HepG2 (cell line): ENCODE measurements around the gene ZNF83. TPM values are rescaled to one million over a fixed set of nuclear protein-coding genes. Genes with fewer than 3 reads are reported as not detected.

ENCODE experiments used
- CBX2 ChIP-seq, 2 experiments: fragments of 200-600 bp in 1 of 2; sonication (generic); formaldehyde crosslinking in 1 of 2; IDR thresholded peaks; 2 replicates each; pipeline versions ENCODE4 v1.7.0 to v1.8.1; 2018 to 2022; ENCODE audit warnings: low read depth in 2 of 2, low read length in 1 of 2, mild to moderate bottlenecking in 1 of 2, missing genetic modification reagents in 1 of 2
- ELF1 ChIP-seq: sonication (generic); formaldehyde crosslinking; IDR thresholded peaks from 2 replicates; pipeline ENCODE4 v1.4.0; 2020; ENCODE audit warnings: missing genetic modification reagents
- ELF4 ChIP-seq: sonication (generic); formaldehyde crosslinking; IDR thresholded peaks from 2 replicates; pipeline ENCODE4 v1.5.0; 2020; ENCODE audit warnings: missing genetic modification reagents, mild to moderate bottlenecking, moderate library complexity, borderline replicate concordance
- HDAC6 ChIP-seq: fragments of 200-600 bp; sonication (generic); IDR thresholded peaks from 2 replicates; pipeline ENCODE4 v1.7.0; 2017; ENCODE audit warnings: mild to moderate bottlenecking, antibody characterized with exemption, low read length, low read depth
- KDM6A ChIP-seq: IDR thresholded peaks from 2 replicates; pipeline ENCODE4 v1.6.1; 2016; ENCODE audit warnings: low read depth
- KMT2A ChIP-seq: sonication (generic); formaldehyde crosslinking; IDR thresholded peaks from 2 replicates; pipeline ENCODE4 v1.4.0; 2020; ENCODE audit warnings: missing genetic modification reagents
- MTA3 ChIP-seq: sonication (generic); formaldehyde crosslinking; IDR thresholded peaks from 2 replicates; pipeline ENCODE4 v1.4.0; 2020; ENCODE audit warnings: missing genetic modification reagents
- RFXAP ChIP-seq: sonication (generic); formaldehyde crosslinking; IDR thresholded peaks from 2 replicates; pipeline ENCODE4 v1.4.0; 2020; ENCODE audit warnings: missing genetic modification reagents, borderline replicate concordance
- SAFB2 ChIP-seq: sonication (generic); formaldehyde crosslinking; IDR thresholded peaks from 2 replicates; pipeline ENCODE4 v1.5.1; 2020; ENCODE audit warnings: missing genetic modification reagents, low read depth, mild to moderate bottlenecking, borderline replicate concordance
- SP1 ChIP-seq, 2 experiments: fragments of 450-650 bp in 1 of 2; sonication (generic) in 1 of 2; formaldehyde crosslinking in 1 of 2; IDR thresholded peaks; 2 replicates each; pipeline versions ENCODE4 v1.4.0 to v1.6.1; 2016 to 2020; ENCODE audit warnings: missing genetic modification reagents in 1 of 2
- STAT5B ChIP-seq: sonication (generic); formaldehyde crosslinking; IDR thresholded peaks from 2 replicates; pipeline ENCODE4 v1.4.0; 2020; ENCODE audit warnings: missing genetic modification reagents
- TEAD2 ChIP-seq: sonication (generic); formaldehyde crosslinking; IDR thresholded peaks from 2 replicates; pipeline ENCODE4 v1.9.0; 2021; ENCODE audit warnings: missing genetic modification reagents
- THAP11 ChIP-seq: IDR thresholded peaks from 2 replicates; pipeline ENCODE4 v1.6.1; 2016; ENCODE audit warnings: missing biosample characterization, missing genetic modification reagents
- WIZ ChIP-seq: sonication (generic); formaldehyde crosslinking; IDR thresholded peaks from 2 replicates; pipeline ENCODE4 v1.5.1; 2020; ENCODE audit warnings: mild to moderate bottlenecking, missing genetic modification reagents
- ZBTB43 ChIP-seq: sonication (generic); formaldehyde crosslinking; conservative IDR thresholded peaks from 2 replicates; pipeline ENCODE4 v1.4.0; 2020; ENCODE audit warnings: missing genetic modification reagents
- ZFX ChIP-seq: sonication (generic); formaldehyde crosslinking; IDR thresholded peaks from 2 replicates; pipeline ENCODE4 v1.4.0; 2020; ENCODE audit warnings: mild to moderate bottlenecking, low read depth, missing genetic modification reagents, moderate library complexity
- ZFY ChIP-seq: sonication (generic); formaldehyde crosslinking; IDR thresholded peaks from 2 replicates; pipeline ENCODE4 v1.4.0; 2020; ENCODE audit warnings: missing genetic modification reagents
- ZNF121 ChIP-seq: sonication (generic); formaldehyde crosslinking; IDR thresholded peaks from 2 replicates; pipeline ENCODE4 v1.5.0; 2020; ENCODE audit warnings: mild to moderate bottlenecking, missing genetic modification reagents
- ZNF225 ChIP-seq: sonication (generic); formaldehyde crosslinking; IDR thresholded peaks from 2 replicates; pipeline ENCODE4 v1.4.0; 2020; ENCODE audit warnings: mild to moderate bottlenecking, missing genetic modification reagents
- ZNF234 ChIP-seq: sonication (generic); formaldehyde crosslinking; conservative IDR thresholded peaks from 2 replicates; pipeline ENCODE4 v1.5.1; 2020; ENCODE audit warnings: mild to moderate bottlenecking, missing genetic modification reagents
- ZNF282 ChIP-seq: fragments of 450-650 bp; IDR thresholded peaks from 2 replicates; pipeline ENCODE4 v1.6.1; 2018; ENCODE audit not compliant: partially characterized antibody
- ZNF350 ChIP-seq: sonication (generic); formaldehyde crosslinking; IDR thresholded peaks from 2 replicates; pipeline ENCODE4 v1.4.0; 2020; ENCODE audit warnings: mild to moderate bottlenecking, low read depth, missing genetic modification reagents, borderline replicate concordance
- ZNF501 ChIP-seq: sonication (generic); formaldehyde crosslinking; IDR thresholded peaks from 2 replicates; pipeline ENCODE4 v1.5.1; 2020; ENCODE audit warnings: mild to moderate bottlenecking, moderate library complexity, missing genetic modification reagents
- ZNF570 ChIP-seq: sonication (generic); formaldehyde crosslinking; IDR thresholded peaks from 2 replicates; pipeline ENCODE4 v1.4.0; 2020; ENCODE audit warnings: mild to moderate bottlenecking, missing genetic modification reagents, borderline replicate concordance
- ZNF709 ChIP-seq: sonication (generic); formaldehyde crosslinking; IDR thresholded peaks from 2 replicates; pipeline ENCODE4 v1.5.0; 2020; ENCODE audit warnings: mild to moderate bottlenecking, missing genetic modification reagents
- ZNF768 ChIP-seq: sonication (generic); formaldehyde crosslinking; IDR thresholded peaks from 2 replicates; pipeline ENCODE4 v1.4.0; 2020; ENCODE audit warnings: missing genetic modification reagents
- ZSCAN31 ChIP-seq: sonication (generic); formaldehyde crosslinking; IDR thresholded peaks from 2 replicates; pipeline ENCODE4 v1.5.0; 2020; ENCODE audit warnings: low read depth, mild to moderate bottlenecking, missing genetic modification reagents
- polyA plus RNA-seq, 8 experiments: library from polyadenylated mRNA; depleted of rRNA in 3 of 8; stranded (reverse) in 7 of 8; unstranded in 1 of 8; fragments of >200 nt; fragmentation: Illumina TruSeq in 4 of 8; extraction: Trizol in 4 of 8; gene quantifications; 2 replicates each; pipeline versions ENCODE4 v1.2.1 to v1.2.3, GENCODE V29; 2011 to 2016; ENCODE audit warnings: low read depth in 4 of 8, missing spikeins in 1 of 8, mixed read lengths in 1 of 8; ENCODE audit not compliant: insufficient read depth in 1 of 8
- total RNA-seq, 5 experiments: library from RNA; depleted of rRNA; stranded (reverse); fragments of >200 nt; fragmentation: Illumina TruSeq; extraction: Trizol; gene quantifications; 2 replicates each; pipeline ENCODE4 v1.2.3, GENCODE V29; 2016; ENCODE audit warnings: low read depth in 1 of 5
- TF ChIP-seq, protein P1 (sequence below): sonication (generic); formaldehyde crosslinking; IDR thresholded peaks from 2 replicates; pipeline ENCODE4 v1.9.0; 2021; ENCODE audit warnings: missing genetic modification reagents, borderline replicate concordance
- TF ChIP-seq, protein P2 (sequence below): sonication (generic); formaldehyde crosslinking; IDR thresholded peaks from 2 replicates; pipeline ENCODE4 v1.4.0; 2020; ENCODE audit warnings: mild to moderate bottlenecking, missing genetic modification reagents

The ZNF83 gene
- total and polyA plus RNA-seq, 2 of the 13 experiments (the other 11 are each of a cell fraction or from before 2014, with no cell fraction given), result 20.4 to 44.5 TPM

DNA sequence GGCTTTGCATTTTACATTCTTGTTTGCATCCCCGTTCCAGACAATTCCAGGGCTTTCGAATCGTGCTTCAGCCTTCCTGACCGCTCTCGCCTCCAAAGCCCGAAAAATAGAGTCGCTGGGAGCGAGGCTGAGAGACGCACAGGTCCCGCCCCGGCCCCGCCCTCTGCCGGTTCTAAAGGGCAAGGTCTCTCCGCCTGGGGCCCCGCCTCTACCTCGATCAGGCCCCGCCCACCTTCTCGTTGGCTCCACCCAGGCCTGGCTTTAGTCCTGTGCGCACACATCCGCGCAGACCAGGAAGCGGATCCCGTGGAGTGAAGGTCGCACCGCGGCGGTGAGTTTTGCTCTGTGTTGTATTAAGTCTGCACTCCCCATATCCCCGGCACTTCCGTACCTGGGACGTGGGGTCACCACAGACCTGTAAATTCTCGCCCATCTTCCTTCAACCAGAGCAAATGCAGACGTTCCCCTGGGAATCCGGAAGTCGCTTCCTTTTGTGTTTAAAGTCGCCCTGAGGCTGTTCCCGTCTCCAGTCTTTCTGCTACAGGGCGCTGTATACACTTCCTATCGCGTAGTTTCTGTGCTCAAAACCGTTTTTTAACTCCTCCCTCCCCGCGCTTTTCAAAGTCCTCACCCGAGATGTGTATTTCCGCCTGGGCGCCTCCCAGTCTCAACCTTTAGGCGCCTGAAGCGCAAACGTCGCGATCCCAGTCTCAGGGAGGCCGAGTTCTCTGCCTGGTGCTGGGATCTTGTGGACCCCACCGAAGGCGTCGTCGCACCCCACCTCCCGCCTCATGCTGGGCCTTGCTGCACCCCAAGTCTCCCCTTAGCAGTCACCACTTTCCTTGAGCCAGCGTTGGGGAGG is 67.9 kb downstream of the ZNF83 start, which contains the start of gene ZNF701 (continued):
- TF ChIP-seq KMT2A (CRISPR knock-in tag) (0 out of 2 replicates have a peak, but pooled peaks have one; percentile 37), ZFY (CRISPR knock-in tag) (peak; percentile 51), SAFB2 (CRISPR knock-in tag) (no peak), THAP11 (0 out of 2 replicates have a peak, but pooled peaks have one; percentile 30), ZNF501 (CRISPR knock-in tag) (peak; percentile 68; the same call in 1 of the 2 replicates), SP1 (IDR thresholded peaks at IDR 0.05) (no peak), SP1 (CRISPR knock-in tag; IDR thresholded peaks at IDR 0.05) (peak; percentile 55; the same call in 1 of the 2 replicates), ZNF282 (no peak), ZNF570 (no peak), RFXAP (0 out of 2 replicates have a peak, but pooled peaks have one; percentile 23), ZNF709 (CRISPR knock-in tag) (no peak), TEAD2 (CRISPR knock-in tag) (no peak), ZSCAN31 (CRISPR knock-in tag) (0 out of 2 replicates have a peak, but pooled peaks have one; percentile 27), ELF4 (CRISPR knock-in tag) (0 out of 2 replicates have a peak, but pooled peaks have one; percentile 56), ZNF225 (CRISPR knock-in tag) (no peak), ELF1 (peak; percentile 97), ZNF768 (CRISPR knock-in tag) (no peak), KDM6A (no peak), ZNF350 (peak; percentile 27; the same call in 1 of the 2 replicates), WIZ (CRISPR knock-in tag) (no peak), ZFX (CRISPR knock-in tag) (peak; percentile 10; the same call in 1 of the 2 replicates), MTA3 (CRISPR knock-in tag) (no peak), ZNF234 (CRISPR knock-in tag) (no peak), CBX2 (IDR thresholded peaks at IDR 0.05; ENCODE audit: low read depth, low read length) (no peak), CBX2 (CRISPR knock-in tag; IDR thresholded peaks at IDR 0.05; ENCODE audit: low read depth) (no peak), HDAC6 (no peak), ZBTB43 (CRISPR knock-in tag) (no peak), ZNF121 (no peak), STAT5B (CRISPR knock-in tag) (no peak)
- TF ChIP-seq, protein P1, sequence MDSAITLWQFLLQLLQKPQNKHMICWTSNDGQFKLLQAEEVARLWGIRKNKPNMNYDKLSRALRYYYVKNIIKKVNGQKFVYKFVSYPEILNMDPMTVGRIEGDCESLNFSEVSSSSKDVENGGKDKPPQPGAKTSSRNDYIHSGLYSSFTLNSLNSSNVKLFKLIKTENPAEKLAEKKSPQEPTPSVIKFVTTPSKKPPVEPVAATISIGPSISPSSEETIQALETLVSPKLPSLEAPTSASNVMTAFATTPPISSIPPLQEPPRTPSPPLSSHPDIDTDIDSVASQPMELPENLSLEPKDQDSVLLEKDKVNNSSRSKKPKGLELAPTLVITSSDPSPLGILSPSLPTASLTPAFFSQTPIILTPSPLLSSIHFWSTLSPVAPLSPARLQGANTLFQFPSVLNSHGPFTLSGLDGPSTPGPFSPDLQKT, result no peak
- TF ChIP-seq, protein P2, sequence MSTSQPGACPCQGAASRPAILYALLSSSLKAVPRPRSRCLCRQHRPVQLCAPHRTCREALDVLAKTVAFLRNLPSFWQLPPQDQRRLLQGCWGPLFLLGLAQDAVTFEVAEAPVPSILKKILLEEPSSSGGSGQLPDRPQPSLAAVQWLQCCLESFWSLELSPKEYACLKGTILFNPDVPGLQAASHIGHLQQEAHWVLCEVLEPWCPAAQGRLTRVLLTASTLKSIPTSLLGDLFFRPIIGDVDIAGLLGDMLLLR (CRISPR knock-in tag), result no peak
